Kidney epithelial cell (primary cell): Measurements from ENCODE around the gene CNOT10. TPM values are rescaled to one million over a fixed set of nuclear protein-coding genes. Genes with fewer than 3 reads are reported as not detected.

ENCODE experiments used
- DNase-seq: peaks from one replicate; pipeline ENCODE4 v3.0.0-alpha.2; 2010; ENCODE audit warnings: low read depth
- H3K27me3 ChIP-seq: 2 replicates; pipeline ENCODE4 v1.6.0; 2011; ENCODE audit warnings: low read length; ENCODE audit not compliant: control insufficient read depth, insufficient read depth
- H3K36me3 ChIP-seq: 2 replicates; pipeline ENCODE4 v1.5.1; 2011; ENCODE audit warnings: low read length; ENCODE audit not compliant: control insufficient read depth, insufficient read depth
- H3K4me3 ChIP-seq: 2 replicates; pipeline ENCODE4 v1.5.1; 2011; ENCODE audit warnings: low read depth, mild to moderate bottlenecking, control low read depth, low read length
- CTCF ChIP-seq: IDR thresholded peaks from 2 replicates; pipeline ENCODE4 v1.5.1; 2011; ENCODE audit warnings: mild to moderate bottlenecking, moderate library complexity, low read length, control low read depth, inconsistent platforms; ENCODE audit not compliant: insufficient read depth, poor library complexity, severe bottlenecking
- total RNA-seq: library from RNA; depleted of rRNA; stranded (reverse); fragments of >200 nt; gene quantifications from 2 replicates; pipeline ENCODE4 v1.2.3, GENCODE V29; 2015

CNOT10 gene
- total RNA-seq, 1 donor from 2014 or later = 24.6 TPM

GRCh38 chr3:32822609-32823498 lies 137.9 kb downstream of the CNOT10 start:
- H3K27me3 ChIP-seq = peaks cover 26% of the 10 kb centered on the region

More at GRCh38 chr3:32822609-32823498, 137.9 kb downstream of the CNOT10 start:
- no peaks in the 10 kb centered on the region for H3K36me3 ChIP-seq
- H3K4me3 ChIP-seq = no peak overlapping the region
- TF ChIP-seq CTCF = no peak
- no peak for DNase-seq

Other genes starting within 250 kb of the CNOT10 start
- 83.7 and 102 TPM in 2 replicates for gene CMTM6, start 182.3 kb upstream of the CNOT10 start, total RNA-seq
- 36.3 and 41.8 TPM in 2 replicates for gene DYNC1LI1, start 114.3 kb upstream of the CNOT10 start, total RNA-seq
- gene TRIM71, start 132.8 kb downstream of the CNOT10 start, total RNA-seq = 2.4 and 2.6 TPM in 2 replicates